GM18867 (cell line): ENCODE measurements around the gene AGK.

Experiments
- ATAC-seq: cut with Tn5 transposase; IDR thresholded peaks from one replicate; pipeline ENCODE4 v1.9.1; 2021; ENCODE audit warnings: mild to moderate bottlenecking, moderate library complexity; ENCODE audit not compliant: unreplicated experiment

The AGK gene

DNA sequence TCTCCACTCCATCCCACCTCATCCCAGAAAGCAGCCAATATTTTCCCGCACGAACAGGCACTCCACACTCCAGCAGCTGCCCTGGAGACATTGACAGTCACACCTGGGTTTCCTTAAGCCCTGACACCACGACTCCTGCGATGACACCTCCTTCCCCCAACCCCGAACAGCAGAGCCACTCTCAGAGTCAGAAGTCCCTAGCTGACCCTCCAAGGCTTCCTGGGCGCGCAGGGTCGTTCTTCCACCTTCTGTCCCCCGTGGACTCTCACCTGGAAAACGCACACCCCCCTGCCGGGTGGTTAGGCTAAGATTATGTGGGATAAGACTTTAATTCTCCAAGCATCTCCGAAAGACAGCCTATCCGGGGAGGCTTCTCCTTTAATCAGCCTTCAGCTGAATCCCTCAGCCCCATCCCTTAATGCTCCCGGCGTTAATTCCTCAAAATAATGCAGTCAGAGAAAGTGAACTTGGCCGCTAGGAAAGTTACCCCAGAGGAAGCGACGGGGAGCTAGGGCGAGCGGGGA, 149.7 kb downstream of the AGK start:
- ATAC-seq, result no peak

DNA sequence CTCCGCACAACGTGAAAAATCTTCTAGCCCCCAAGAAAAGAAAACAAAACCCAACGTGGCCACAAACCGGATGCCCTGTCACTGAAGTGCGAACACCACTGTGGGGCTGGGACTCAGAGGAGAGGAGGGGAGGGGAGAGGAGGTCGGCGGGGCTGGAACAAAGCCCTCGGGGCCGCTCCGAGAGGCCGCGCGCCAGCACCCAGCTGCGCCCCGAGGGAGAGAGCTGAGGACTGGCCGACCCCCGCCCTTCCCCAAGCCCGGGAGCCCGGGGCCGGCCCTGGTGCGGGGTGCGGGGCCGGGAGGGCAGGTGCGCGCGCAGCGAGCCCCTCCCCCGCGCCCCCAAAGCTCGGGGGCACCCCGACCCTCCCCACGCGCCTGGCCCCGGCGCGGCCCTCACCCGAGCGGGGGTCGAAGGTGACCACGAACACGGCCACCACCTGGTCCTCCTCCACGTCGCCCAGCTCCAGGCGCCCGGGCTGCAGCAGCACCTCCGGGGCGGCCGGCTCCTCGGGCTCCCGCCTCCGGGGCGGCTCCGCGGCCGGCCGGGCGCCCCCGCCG, 150.4 kb downstream of the AGK start:
- ATAC-seq, result peak; percentile 85

DNA sequence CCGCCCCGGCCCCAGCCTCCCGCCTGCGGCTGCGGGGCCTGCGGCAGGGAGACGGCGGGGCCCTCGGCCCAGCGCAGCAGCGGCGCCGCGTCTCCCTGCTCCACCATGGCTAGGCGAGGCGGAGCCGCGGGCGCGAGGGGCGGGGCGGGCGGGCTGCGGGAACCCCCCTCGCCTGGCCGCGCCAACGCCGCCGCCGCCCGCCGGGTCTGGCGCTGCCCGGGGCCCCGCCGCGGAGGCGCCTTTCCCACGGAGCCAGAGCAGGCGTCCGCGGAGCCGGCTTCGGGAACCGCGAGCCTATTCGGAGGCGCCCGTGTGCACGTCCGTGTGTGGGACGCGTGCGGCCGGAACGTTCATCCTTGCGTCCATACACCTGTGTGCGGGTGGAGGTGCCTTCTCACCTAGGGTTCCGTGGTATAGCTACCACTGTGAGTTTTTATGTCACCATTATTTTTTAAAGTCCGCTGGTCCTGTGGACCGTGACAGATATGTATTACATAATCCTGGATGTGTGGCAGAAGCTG, 150.9 kb downstream of the AGK start, which contains the start of gene DENND11:
Gene DENND11 (minus strand): TSS at position 120 of the 521 bp plus-strand sequence. CDS start 13 bp downstream, at position 107.
- peak; percentile 78 for ATAC-seq

DNA sequence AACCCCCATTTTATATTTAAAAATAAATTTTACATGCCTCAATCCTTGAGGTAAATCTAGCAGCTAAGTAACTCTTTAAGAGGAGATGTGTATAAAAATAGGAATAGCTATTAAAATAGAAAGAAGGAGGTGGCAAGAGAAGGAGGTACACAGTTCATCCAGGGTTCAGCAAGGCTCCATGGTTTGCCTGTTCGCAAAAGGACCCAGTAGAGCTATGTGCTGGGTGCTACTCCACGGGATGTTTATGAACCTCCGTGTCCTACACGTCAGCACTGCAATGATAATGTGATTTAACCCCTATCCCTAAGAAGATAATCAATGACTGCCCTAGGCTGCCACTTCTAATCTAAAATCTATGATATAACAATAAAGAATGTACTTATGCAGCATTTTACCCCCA, 151.7 kb downstream of the AGK start:
- no peak for ATAC-seq

DNA sequence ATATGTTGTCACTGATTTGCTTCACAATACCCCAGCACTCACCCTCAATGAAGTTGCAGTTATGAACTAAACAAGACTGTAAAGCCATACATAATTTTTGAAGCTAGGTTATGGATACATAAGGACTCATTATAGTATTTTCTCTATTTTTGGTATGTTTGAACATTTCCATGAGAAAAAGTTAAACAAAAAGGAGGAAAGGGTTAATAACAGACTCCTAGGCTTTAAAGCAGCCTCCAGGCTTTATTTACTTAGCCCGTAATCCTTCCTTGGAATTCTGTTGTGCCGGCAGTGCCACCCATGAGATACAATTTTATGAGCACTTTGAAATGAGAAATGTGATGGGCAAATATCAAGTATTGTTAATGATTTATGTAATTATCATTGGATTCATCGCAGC, 152.9 kb downstream of the AGK start:
- no peak for ATAC-seq

DNA sequence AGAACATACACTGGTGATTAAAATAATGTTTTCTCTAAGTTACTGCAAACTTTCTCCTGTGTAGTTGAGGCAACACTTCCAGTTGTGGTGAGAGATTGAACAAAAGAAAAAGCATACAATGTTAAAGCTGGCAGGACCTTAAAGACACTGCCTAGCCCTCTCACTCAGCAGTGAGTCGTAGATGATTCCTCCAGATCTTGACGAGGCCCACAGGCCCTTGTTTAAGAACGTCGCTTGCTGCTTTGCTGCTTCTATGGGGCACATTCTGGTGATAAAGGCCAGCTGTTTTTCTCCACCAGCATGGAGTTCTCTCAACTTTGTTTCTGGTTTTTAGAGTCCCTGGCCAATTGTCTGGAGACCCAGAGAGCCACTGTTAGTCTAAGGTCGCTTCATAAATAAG, 153.5 kb downstream of the AGK start:
- no peak for ATAC-seq
